Chondrocyte (in vitro differentiated cells): Measurements from ENCODE around the gene OSGEP. TPM values are rescaled to one million over a fixed set of nuclear protein-coding genes. Genes with fewer than 3 reads are reported as not detected.

ENCODE experiments used
- DNase-seq: peaks from one replicate; pipeline ENCODE4 v3.0.0; 2021; ENCODE audit warnings: mixed read lengths, low spot score
- H3K27ac Mint-ChIP-seq: one replicate; pipeline ENCODE4 v1.8.0; 2021; ENCODE audit warnings: mild to moderate bottlenecking, moderate library complexity, mixed read lengths; ENCODE audit not compliant: unreplicated experiment
- H3K27me3 Mint-ChIP-seq: 2 replicates; pipeline ENCODE4 v1.8.0; 2021; ENCODE audit warnings: low read depth, mixed read lengths
- H3K36me3 Mint-ChIP-seq: 2 replicates; pipeline ENCODE4 v1.8.0; 2021; ENCODE audit warnings: low read depth, mixed read lengths
- H3K4me1 Mint-ChIP-seq: 2 replicates; pipeline ENCODE4 v1.8.0; 2021; ENCODE audit warnings: low read depth, mild to moderate bottlenecking, mixed read lengths
- H3K4me3 Mint-ChIP-seq: one replicate; pipeline ENCODE4 v1.8.0; 2021; ENCODE audit warnings: mild to moderate bottlenecking, moderate library complexity, mixed read lengths; ENCODE audit not compliant: unreplicated experiment
- H3K9me3 Mint-ChIP-seq: 2 replicates; pipeline ENCODE4 v1.8.0; 2021; ENCODE audit warnings: low read depth, mixed read lengths
- CTCF ChIP-seq: fragments of 200-600 bp; sonication (generic); IDR thresholded peaks from 2 replicates; pipeline ENCODE4 v1.5.0; 2021; ENCODE audit warnings: antibody characterized with exemption, mild to moderate bottlenecking, moderate library complexity
- total RNA-seq: library from RNA; stranded (reverse); gene quantifications from 3 replicates; pipeline ENCODE4 v1.2.1, GENCODE V29; 2021

The OSGEP gene
- total RNA-seq, 1 donor from 2014 or later, result 26.0 TPM

DNA sequence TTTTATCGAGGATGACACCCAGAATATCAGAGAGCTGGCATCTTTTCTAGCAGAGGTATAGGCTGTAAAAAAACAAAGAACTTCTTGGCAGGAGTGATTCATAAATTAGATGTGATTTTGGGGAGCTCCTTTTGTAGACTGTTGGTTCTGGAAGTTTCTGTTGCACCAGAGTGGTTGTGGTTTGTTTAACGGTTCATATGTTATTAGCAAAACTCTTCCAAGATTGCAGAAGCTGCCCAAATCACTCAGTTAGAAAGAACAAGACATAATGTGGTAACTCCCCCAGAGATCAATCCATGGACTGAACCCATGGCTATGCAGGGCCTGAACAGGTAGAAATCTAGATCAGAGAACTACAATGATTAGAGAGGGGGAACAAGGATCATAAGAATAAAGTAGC, 44.0 kb upstream of the OSGEP start:
- no peak for TF ChIP-seq CTCF
- Mint-ChIP-seq H3K4me1 (no peaks in the 10 kb centered on the region), H3K27ac (no peak overlapping the region), H3K36me3 (no peaks in the 10 kb centered on the region), H3K9me3 (no peaks in the 10 kb centered on the region), H3K27me3 (peaks cover 18% of the 10 kb centered on the region), H3K4me3 (no peak overlapping the region)
- DNase-seq, result no peak

GRCh38 chr14:20494935-20495766, 40.5 kb upstream of the OSGEP start:
- Mint-ChIP-seq H3K4me3 (no peak overlapping the region), H3K27me3 (peaks cover 21% of the 10 kb centered on the region), H3K36me3 (no peaks in the 10 kb centered on the region), H3K4me1 (no peaks in the 10 kb centered on the region), H3K27ac (no peak overlapping the region), H3K9me3 (no peaks in the 10 kb centered on the region)
- DNase-seq, result no peak
- no peak for TF ChIP-seq CTCF

DNA sequence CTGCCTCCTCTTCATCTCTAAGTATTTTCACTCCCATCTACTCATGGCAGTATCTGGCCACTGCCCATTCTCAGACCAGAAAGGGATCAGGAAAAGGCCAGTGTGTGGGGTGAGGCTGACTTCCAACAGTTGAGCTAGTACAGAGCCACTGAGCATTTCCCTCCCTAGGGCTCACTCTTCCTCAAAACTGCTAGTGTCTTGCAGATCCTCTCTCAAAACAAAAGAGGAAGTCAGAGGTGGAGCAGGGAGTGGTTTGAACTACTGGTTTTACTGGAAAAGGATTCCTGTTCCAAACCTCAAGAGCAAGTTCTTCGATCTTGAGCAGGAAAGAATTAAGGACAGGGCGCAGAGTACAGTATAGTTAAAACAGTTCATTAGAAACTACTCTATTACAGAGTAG, 39.0 kb upstream of the OSGEP start:
- no peak for DNase-seq
- Mint-ChIP-seq H3K4me3 (no peak overlapping the region), H3K36me3 (no peaks in the 10 kb centered on the region), H3K27ac (no peak overlapping the region), H3K4me1 (peaks cover 6% of the 10 kb centered on the region), H3K9me3 (no peaks in the 10 kb centered on the region), H3K27me3 (peaks cover 26% of the 10 kb centered on the region)
- TF ChIP-seq CTCF, result no peak

DNA sequence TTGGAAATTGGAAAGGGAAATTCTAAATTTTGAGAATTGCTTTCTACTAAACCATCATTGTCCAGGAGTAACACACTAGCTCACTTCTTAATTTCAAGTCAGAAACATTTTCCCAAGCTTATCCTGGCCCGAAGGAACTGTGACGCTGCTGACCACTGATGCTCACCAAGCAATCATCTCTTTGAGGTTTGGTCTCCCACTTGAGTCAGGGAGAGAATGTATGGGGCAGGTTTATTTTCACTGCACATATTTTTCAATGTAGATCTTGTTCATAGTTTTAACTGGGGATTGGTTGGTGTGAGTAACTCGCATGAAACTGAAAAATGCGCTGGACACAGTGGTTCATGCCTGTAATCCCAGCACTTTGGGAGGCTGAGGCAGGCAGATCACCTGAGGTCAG, 37.9 kb upstream of the OSGEP start:
- TF ChIP-seq CTCF, result no peak
- Mint-ChIP-seq H3K27ac (no peak overlapping the region), H3K4me3 (no peak overlapping the region), H3K9me3 (no peaks in the 10 kb centered on the region), H3K27me3 (peaks cover 26% of the 10 kb centered on the region), H3K36me3 (no peaks in the 10 kb centered on the region), H3K4me1 (peaks cover 6% of the 10 kb centered on the region)
- DNase-seq, result no peak

DNA sequence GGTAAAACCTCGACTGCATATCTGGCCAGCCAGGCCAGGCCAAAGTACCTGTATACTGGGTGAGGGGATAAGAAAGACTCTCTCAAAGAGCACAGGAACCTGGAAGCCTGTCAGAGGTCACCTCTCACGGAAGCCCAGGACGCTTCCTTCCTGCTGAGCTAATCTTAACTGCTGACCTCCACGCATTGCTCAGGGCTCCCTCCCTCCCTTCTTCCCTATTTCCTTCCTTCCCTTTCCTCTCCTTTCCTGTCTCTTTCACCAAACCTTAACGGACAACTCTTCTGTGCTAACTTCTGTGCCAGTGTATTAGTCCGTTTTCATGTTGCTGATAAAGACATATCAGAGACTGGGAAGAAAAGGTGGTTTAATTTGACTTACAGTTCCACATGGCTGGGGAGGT, 36.0 kb upstream of the OSGEP start:
- Mint-ChIP-seq H3K9me3 (no peaks in the 10 kb centered on the region), H3K27me3 (peaks cover 26% of the 10 kb centered on the region), H3K4me1 (peaks cover 6% of the 10 kb centered on the region), H3K36me3 (no peaks in the 10 kb centered on the region), H3K4me3 (no peak overlapping the region), H3K27ac (no peak overlapping the region)
- no peak for TF ChIP-seq CTCF
- DNase-seq, result no peak
